Body of pancreas (tissue), 4 donors: Measurements from ENCODE around the gene MTERF4. TPM values are rescaled to one million over a fixed set of nuclear protein-coding genes. Genes with fewer than 3 reads are reported as not detected.

Source experiments
- ATAC-seq: fragments of 150-250 bp; one replicate; pipeline ENCODE4 v1.9.1; 2016
- DNase-seq, 4 donors: peaks; one replicate each; pipeline ENCODE4 v3.0.0-alpha.2; 2019
- H3K27ac ChIP-seq, 4 donors: fragments of 200-600 bp; sonication (generic); 1 replicate in 3 of 4; 2 replicates in 1 of 4; pipeline versions ENCODE4 v1.5.1 to v1.6.1; 2016 to 2019; ENCODE audit warnings: mild to moderate bottlenecking in 1 of 4, mixed read lengths in 1 of 4, moderate library complexity in 1 of 4
- H3K27me3 ChIP-seq, 2 donors: fragments of 200-600 bp; sonication (generic); one replicate each; pipeline ENCODE4 v1.6.0; 2016; ENCODE audit warnings: mild to moderate bottlenecking in 1 of 2
- H3K36me3 ChIP-seq, 2 donors: fragments of 200-600 bp; sonication (generic); replicated peaks in 1 of 2; 2 replicates each; pipeline ENCODE4 v1.5.1; 2016; ENCODE audit warnings: low read depth in 2 of 2; ENCODE audit not compliant: insufficient read depth in 1 of 2
- H3K4me1 ChIP-seq: fragments of 200-600 bp; sonication (generic); one replicate; pipeline ENCODE4 v1.6.0; 2016
- H3K4me3 ChIP-seq, 2 donors: fragments of 200-600 bp; sonication (generic); 1 replicate in 1 of 2; 2 replicates in 1 of 2; pipeline ENCODE4 v1.5.1; 2016 to 2019
- H3K9me3 ChIP-seq, 3 donors: fragments of 200-600 bp; sonication (generic); 1 replicate in 2 of 3; 2 replicates in 1 of 3; pipeline ENCODE4 v1.5.1; 2016
- POLR2A ChIP-seq, 3 donors: fragments of 450-650 bp; IDR thresholded peaks; one replicate each; pipeline ENCODE4 v1.6.1; 2016; ENCODE audit warnings: antibody characterized with exemption in 3 of 3, mild to moderate bottlenecking in 2 of 3
- WGBS, 2 donors: methylation state at CpG; one replicate each; pipeline ENCODE4 v1.1.5; 2017; 5-methylcytosine and 5-hydroxymethylcytosine counted together
- intact Hi-C: fragments of 100-400 bp; cut with DNase I; formaldehyde crosslinking; loops from one replicate; pipeline ENCODE4 v1.15.1; 2023
- total RNA-seq, 2 donors: library from RNA; depleted of rRNA; stranded (reverse); fragments of >200 nt; gene quantifications; one replicate each; pipeline ENCODE4 v1.1.0, GENCODE V29; 2016
- TF ChIP-seq, protein P1 (sequence below), 7 experiments: fragments of 450-650 bp in 4 of 7; fragments of 200-600 bp in 3 of 7; sonication (generic) in 3 of 7; IDR thresholded peaks; one replicate each; pipeline ENCODE4 v1.5.1; 2016 to 2019; ENCODE audit warnings: antibody characterized with exemption in 7 of 7

MTERF4 gene
- total RNA-seq, 2 donors from 2014 or later: 17.1 to 39.2 TPM

GRCh38 chr2:241050624-241051577, 51.2 kb downstream of the MTERF4 start:
- ATAC-seq (no peak), DNase-seq (peak in 1 of 4 donors; percentile 4)
- H3K4me1 ChIP-seq: no peaks in the 10 kb centered on the region
- no peaks in the 10 kb centered on the region for H3K27me3 ChIP-seq
- H3K27ac ChIP-seq: no peak overlapping the region
- H3K36me3 ChIP-seq: no peaks in the 10 kb centered on the region
- TF ChIP-seq, protein P1, sequence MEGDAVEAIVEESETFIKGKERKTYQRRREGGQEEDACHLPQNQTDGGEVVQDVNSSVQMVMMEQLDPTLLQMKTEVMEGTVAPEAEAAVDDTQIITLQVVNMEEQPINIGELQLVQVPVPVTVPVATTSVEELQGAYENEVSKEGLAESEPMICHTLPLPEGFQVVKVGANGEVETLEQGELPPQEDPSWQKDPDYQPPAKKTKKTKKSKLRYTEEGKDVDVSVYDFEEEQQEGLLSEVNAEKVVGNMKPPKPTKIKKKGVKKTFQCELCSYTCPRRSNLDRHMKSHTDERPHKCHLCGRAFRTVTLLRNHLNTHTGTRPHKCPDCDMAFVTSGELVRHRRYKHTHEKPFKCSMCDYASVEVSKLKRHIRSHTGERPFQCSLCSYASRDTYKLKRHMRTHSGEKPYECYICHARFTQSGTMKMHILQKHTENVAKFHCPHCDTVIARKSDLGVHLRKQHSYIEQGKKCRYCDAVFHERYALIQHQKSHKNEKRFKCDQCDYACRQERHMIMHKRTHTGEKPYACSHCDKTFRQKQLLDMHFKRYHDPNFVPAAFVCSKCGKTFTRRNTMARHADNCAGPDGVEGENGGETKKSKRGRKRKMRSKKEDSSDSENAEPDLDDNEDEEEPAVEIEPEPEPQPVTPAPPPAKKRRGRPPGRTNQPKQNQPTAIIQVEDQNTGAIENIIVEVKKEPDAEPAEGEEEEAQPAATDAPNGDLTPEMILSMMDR (IDR thresholded peaks at IDR 0.05): no peak
- TF ChIP-seq POLR2A (IDR thresholded peaks at IDR 0.05): no peak
- H3K4me3 ChIP-seq: no peak overlapping the region
- intact Hi-C loops: no loop called here
- WGBS, 2 donors: 89 to 95% methylated on average over 4 to 18 of the region's 18 CpGs
- no peaks in the 10 kb centered on the region for H3K9me3 ChIP-seq

DNA sequence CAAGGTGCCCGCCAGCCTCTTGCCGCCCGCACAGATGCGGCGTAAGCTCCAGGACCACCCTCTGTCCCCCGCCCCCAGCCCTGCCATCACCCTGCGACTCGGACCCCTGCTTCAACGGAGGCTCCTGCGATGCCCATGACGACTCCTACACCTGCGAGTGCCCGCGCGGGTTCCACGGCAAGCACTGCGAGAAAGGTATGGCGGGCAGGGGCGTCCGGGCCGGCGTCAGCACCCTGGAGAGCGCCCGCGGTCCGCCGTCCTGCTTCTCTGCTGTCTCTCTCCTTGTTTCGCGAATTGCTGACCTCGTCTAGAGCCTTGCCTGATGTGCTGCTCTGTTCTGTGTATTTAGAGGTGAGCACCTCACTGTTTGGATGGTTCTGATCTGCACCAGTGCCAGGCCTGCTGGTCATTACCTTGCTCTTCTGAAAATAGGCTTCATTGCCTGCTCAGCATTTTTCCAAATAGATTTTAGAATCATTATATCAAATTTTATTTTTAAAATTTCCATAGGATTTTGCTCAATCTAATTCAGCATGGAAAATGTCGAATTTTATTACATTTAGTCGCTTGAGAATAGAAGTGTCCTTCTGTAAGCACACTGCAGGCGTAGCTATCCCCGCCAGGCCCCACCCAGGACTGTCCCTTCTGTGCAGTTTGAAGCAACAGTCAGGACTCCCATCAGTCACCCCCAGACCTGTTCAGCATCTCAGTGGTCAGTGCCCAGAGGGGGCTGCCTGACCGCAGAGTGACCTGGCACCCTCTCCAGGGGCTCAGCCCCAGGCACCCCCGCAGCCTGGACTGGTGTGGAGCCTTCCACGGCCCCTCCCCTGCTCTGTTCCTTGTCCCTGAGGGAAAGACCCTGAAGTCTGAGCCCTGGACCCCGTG, 52.1 kb downstream of the MTERF4 start:
- Histone ChIP-seq H3K4me3 (no peak overlapping the region), H3K27me3 (no peaks in the 10 kb centered on the region), H3K9me3 (no peaks in the 10 kb centered on the region), H3K36me3 (no peaks in the 10 kb centered on the region), H3K4me1 (no peaks in the 10 kb centered on the region), H3K27ac (no peak overlapping the region)
- no peak for TF ChIP-seq POLR2A (IDR thresholded peaks at IDR 0.05)
- no peak for ATAC-seq
- peak in 1 of 4 donors; percentile 3 for DNase-seq
- intact Hi-C loops: no loop called here
- 66 to 79% methylated on average over 26 to 38 of the region's 38 CpGs for WGBS, 2 donors

GRCh38 chr2:241048949-241049343, 53.1 kb downstream of the MTERF4 start:
- no peak for DNase-seq
- Histone ChIP-seq H3K9me3 (no peaks in the 10 kb centered on the region), H3K27me3 (no peaks in the 10 kb centered on the region), H3K4me3 (no peak overlapping the region), H3K4me1 (no peaks in the 10 kb centered on the region), H3K27ac (no peak overlapping the region), H3K36me3 (no peaks in the 10 kb centered on the region)
- TF ChIP-seq, protein P1 (IDR thresholded peaks at IDR 0.05): no peak
- TF ChIP-seq POLR2A (IDR thresholded peaks at IDR 0.05): no peak
- no peak for ATAC-seq
- intact Hi-C loops: no loop called here
- 86 to 92% methylated on average over 9 to 11 of the region's 11 CpGs for WGBS, 2 donors

DNA sequence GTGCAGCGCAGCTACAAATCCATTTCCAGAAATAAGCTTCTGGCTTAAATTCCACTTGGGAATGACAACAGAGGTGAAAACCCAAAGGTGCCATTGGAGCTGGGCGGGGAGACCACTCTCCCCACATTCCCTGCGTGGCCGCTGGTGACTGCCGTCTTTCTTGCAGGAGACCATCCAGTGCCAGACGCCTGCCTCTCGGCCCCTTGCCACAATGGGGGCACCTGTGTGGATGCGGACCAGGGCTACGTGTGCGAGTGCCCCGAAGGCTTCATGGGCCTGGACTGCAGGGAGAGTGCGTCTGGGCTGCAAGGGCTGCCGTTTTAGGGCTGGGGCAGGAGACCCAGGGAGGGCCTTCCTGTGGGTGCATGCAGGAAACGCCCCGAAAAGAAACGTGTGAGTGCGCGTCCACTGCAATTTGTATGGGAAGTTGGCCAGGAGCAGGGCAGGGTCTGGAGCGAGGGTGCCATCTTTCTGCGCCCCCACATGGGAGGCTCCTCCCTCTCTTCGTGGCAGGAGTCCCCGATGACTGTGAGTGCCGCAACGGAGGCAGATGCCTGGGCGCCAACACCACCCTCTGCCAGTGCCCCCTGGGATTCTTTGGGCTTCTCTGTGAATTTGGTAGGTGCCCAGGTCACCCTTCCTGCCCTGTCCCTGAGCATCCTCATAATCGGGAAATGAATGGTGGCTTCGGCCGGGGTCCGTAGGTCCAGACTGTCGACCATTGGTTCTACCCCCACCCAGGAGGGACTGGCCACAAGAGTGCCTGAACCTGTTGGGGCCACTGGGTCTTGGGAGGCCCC, 53.7 kb downstream of the MTERF4 start:
- Histone ChIP-seq H3K27me3 (no peaks in the 10 kb centered on the region), H3K4me1 (no peaks in the 10 kb centered on the region), H3K4me3 (no peak overlapping the region), H3K9me3 (no peaks in the 10 kb centered on the region), H3K36me3 (no peaks in the 10 kb centered on the region), H3K27ac (no peak overlapping the region)
- DNase-seq (no peak), ATAC-seq (no peak)
- intact Hi-C loops: no loop called here
- 88 to 91% methylated on average over 20 to 30 of the region's 30 CpGs for WGBS, 2 donors
- TF ChIP-seq, protein P1 (IDR thresholded peaks at IDR 0.05): no peak
- TF ChIP-seq POLR2A (IDR thresholded peaks at IDR 0.05): no peak
